MM.1S (cell line): ENCODE measurements around the gene P2RX2.

Experiments
- DNase-seq: peaks from one replicate; pipeline ENCODE4 v3.0.0-alpha.2; 2015
- H2AFZ ChIP-seq: fragments of 300-600 bp; sonication (generic); 2 replicates; pipeline ENCODE4 v1.6.0; 2016; ENCODE audit warnings: antibody characterized with exemption, low read length
- H3F3A ChIP-seq: fragments of 300-600 bp; sonication (generic); 2 replicates; pipeline ENCODE4 v1.6.1; 2016; ENCODE audit warnings: mild to moderate bottlenecking, antibody characterized with exemption, low read length, moderate library complexity, mixed read lengths; ENCODE audit not compliant: insufficient read depth
- H3K27ac ChIP-seq: fragments of 300-600 bp; sonication (generic); 2 replicates; pipeline ENCODE4 v1.5.1; 2016; ENCODE audit warnings: mild to moderate bottlenecking, low read length
- H3K27me3 ChIP-seq: fragments of 300-600 bp; sonication (generic); replicated peaks from 2 replicates; pipeline ENCODE4 v1.6.0; 2016; ENCODE audit warnings: low read length; ENCODE audit not compliant: insufficient read depth
- H3K36me3 ChIP-seq: fragments of 300-600 bp; sonication (generic); replicated peaks from 2 replicates; pipeline ENCODE4 v1.6.1; 2016; ENCODE audit warnings: mild to moderate bottlenecking, low read length, mixed read lengths; ENCODE audit not compliant: insufficient read depth
- H3K4me1 ChIP-seq: fragments of 300-600 bp; sonication (generic); 2 replicates; pipeline ENCODE4 v1.6.1; 2016; ENCODE audit warnings: low read length, mixed read lengths
- H3K4me2 ChIP-seq: fragments of 300-600 bp; sonication (generic); 2 replicates; pipeline ENCODE4 v1.6.0; 2016; ENCODE audit warnings: low read depth, low read length
- H3K4me3 ChIP-seq: fragments of 300-600 bp; sonication (generic); 2 replicates; pipeline ENCODE4 v1.5.1; 2016; ENCODE audit warnings: low read length, mixed read lengths
- H3K79me2 ChIP-seq: fragments of 300-600 bp; sonication (generic); 2 replicates; pipeline ENCODE4 v1.6.1; 2016; ENCODE audit warnings: mixed run types, low read length, mixed read lengths
- H3K9ac ChIP-seq: fragments of 300-600 bp; sonication (generic); 2 replicates; pipeline ENCODE4 v1.6.1; 2016; ENCODE audit warnings: low read length, mixed read lengths
- H3K9me2 ChIP-seq: fragments of 300-600 bp; sonication (generic); replicated peaks from 2 replicates; pipeline ENCODE4 v1.6.1; 2016; ENCODE audit warnings: mild to moderate bottlenecking, low read length, mixed read lengths; ENCODE audit not compliant: insufficient read depth
- H3K9me3 ChIP-seq: fragments of 300-600 bp; sonication (generic); replicated peaks from 2 replicates; pipeline ENCODE4 v1.6.1; 2016; ENCODE audit warnings: mild to moderate bottlenecking, low read length, mixed read lengths; ENCODE audit not compliant: insufficient read depth
- H4K20me1 ChIP-seq: fragments of 300-600 bp; sonication (generic); 2 replicates; pipeline ENCODE4 v1.6.1; 2016; ENCODE audit warnings: mild to moderate bottlenecking, low read length, moderate library complexity, mixed read lengths; ENCODE audit not compliant: insufficient read depth
- EZH2 ChIP-seq: fragments of 300-600 bp; sonication (generic); optimal IDR thresholded peaks from 2 replicates; pipeline ENCODE3; 2017; ENCODE audit warnings: low read depth, mild to moderate bottlenecking, antibody characterized with exemption, low read length, mixed read lengths
- EZH2phosphoT487 ChIP-seq: fragments of 300-600 bp; sonication (generic); IDR thresholded peaks from 2 replicates; pipeline ENCODE4 v1.6.1; 2018; ENCODE audit warnings: antibody characterized with exemption, low read length
- TF ChIP-seq, protein P1 (sequence below): fragments of 300-600 bp; sonication (generic); IDR thresholded peaks from 2 replicates; pipeline ENCODE4 v1.5.1; 2016; ENCODE audit warnings: antibody characterized with exemption, low read length, mixed read lengths

Gene P2RX2

DNA sequence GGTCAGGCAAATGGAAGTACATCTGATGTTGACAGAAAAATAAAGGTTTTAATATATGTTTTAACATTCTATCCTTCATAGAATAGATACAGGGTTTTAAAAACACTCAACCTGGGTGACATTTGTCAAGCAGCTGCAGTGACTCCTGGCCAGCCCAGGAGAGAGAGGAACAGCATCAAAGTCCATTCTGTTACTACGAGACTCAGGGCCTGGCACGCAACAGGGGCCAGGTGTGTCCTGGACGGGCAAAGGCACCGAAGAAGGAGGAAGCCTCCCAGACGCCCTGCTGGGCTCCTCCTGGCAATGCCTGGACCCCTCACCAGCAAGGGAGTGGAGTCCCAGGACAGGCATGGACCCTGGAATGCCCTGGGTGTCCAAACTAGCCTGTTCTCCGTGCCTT lies 30.3 kb upstream of the P2RX2 start:
- no peaks in the 10 kb centered on the region for H4K20me1 ChIP-seq
- TF ChIP-seq EZH2: no peak
- TF ChIP-seq, protein P1, sequence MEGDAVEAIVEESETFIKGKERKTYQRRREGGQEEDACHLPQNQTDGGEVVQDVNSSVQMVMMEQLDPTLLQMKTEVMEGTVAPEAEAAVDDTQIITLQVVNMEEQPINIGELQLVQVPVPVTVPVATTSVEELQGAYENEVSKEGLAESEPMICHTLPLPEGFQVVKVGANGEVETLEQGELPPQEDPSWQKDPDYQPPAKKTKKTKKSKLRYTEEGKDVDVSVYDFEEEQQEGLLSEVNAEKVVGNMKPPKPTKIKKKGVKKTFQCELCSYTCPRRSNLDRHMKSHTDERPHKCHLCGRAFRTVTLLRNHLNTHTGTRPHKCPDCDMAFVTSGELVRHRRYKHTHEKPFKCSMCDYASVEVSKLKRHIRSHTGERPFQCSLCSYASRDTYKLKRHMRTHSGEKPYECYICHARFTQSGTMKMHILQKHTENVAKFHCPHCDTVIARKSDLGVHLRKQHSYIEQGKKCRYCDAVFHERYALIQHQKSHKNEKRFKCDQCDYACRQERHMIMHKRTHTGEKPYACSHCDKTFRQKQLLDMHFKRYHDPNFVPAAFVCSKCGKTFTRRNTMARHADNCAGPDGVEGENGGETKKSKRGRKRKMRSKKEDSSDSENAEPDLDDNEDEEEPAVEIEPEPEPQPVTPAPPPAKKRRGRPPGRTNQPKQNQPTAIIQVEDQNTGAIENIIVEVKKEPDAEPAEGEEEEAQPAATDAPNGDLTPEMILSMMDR: no peak
- TF ChIP-seq EZH2phosphoT487: no peak
- no peak overlapping the region for H3K27ac ChIP-seq
- no peaks in the 10 kb centered on the region for H3F3A ChIP-seq
- no peak overlapping the region for H3K9ac ChIP-seq
- no peaks in the 10 kb centered on the region; the same call in 1 of the 2 replicates for H3K27me3 ChIP-seq
- DNase-seq: no peak
- H3K4me2 ChIP-seq: no peak overlapping the region
- no peak overlapping the region for H2AFZ ChIP-seq
- H3K79me2 ChIP-seq: no peaks in the 10 kb centered on the region
- H3K9me3 ChIP-seq: no peaks in the 10 kb centered on the region
- H3K4me3 ChIP-seq: no peak overlapping the region
- H3K36me3 ChIP-seq: no peaks in the 10 kb centered on the region
- H3K4me1 ChIP-seq: no peaks in the 10 kb centered on the region
- no peaks in the 10 kb centered on the region for H3K9me2 ChIP-seq

DNA sequence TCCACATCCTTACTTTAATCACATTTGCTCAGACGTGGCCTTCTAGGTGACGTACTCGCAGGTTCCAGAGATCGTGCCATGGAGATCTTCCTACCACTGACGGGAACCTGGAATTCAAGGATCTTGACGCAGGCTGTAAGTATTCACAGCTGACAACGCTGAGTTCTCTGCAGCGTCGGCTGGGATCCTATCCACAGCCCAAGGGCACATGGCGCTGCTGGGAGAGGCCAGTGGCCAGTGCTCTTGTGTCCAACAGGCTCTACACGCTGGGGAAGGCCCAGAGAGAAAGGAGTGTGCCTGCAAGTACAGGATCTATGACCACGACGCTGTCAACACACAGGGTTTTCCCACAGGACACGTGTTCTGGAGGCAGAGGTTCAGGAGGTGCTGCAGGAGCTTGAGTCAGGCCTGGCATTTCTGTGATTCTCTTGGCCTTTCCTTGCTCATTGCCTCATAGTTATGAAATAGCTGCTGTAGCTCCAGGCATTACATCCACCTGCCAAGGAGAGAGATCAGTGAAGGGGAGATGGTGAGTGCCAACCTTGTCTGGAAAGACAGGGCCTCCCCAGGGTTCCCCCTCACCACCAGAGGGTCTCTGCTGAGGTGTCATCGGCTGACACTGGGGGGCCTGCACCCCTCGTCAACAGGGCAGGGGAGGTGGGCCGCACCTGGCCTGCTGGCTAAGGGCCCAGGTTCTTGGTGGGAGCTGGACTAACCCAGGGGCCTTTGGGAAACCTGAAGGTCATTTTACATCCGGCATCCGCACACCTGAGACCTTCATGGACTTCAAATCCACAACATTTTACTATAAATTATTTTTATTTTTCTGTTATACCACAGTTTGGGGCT lies 29.5 kb upstream of the P2RX2 start:
- Histone ChIP-seq H3K27me3 (peaks cover 2% of the 10 kb centered on the region; the same call in 1 of the 2 replicates), H4K20me1 (no peaks in the 10 kb centered on the region), H3K27ac (no peak overlapping the region), H3K9me3 (no peaks in the 10 kb centered on the region), H3K36me3 (no peaks in the 10 kb centered on the region), H3K4me3 (no peak overlapping the region), H3K79me2 (no peaks in the 10 kb centered on the region), H3K9me2 (no peaks in the 10 kb centered on the region), H3F3A (no peaks in the 10 kb centered on the region), H3K9ac (no peak overlapping the region), H3K4me1 (no peaks in the 10 kb centered on the region), H3K4me2 (no peak overlapping the region), H2AFZ (no peak overlapping the region)
- TF ChIP-seq EZH2: no peak
- no peak for TF ChIP-seq EZH2phosphoT487
- TF ChIP-seq, protein P1: no peak
- DNase-seq: no peak

DNA sequence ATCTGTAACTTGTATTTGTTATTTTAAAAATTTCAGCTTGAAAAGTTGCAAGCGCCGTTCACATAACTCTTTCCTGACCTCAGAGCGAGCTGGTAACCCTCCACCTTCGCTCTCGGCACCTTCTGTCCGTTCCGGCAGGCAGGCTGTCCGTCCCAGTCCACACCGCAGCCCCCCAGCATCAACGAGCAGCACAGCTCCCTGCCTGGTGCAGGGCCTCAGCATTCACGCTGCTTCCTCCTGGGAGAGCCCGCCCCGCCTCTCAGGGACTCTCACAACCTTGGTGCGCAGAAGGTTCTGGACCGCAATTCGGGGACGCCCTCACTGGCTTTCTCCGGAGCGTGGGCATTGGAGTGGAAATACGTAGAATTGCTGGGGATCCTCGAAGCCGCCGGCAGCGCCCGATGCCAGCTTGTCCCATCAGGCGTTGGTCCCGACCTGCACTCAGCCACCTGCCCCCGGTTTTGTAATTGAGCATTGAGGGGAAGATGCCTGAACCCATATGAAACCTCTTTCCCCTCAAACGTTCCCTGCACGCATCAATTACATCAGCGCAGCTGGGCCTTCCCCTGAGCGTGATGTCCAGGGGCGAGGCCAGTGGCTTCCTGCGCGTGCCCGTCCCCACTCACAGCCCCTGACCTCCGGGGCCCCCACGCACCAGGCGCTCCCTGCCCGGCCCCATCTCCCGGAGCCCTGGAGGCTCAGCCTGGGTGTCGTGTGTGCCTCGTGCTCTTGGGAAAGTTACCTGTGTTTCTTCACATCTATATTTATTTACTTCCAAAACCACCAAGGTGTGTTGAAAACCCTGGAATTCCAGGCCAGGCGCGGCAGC lies 27.3 kb upstream of the P2RX2 start:
- no peaks in the 10 kb centered on the region for H3K9me2 ChIP-seq
- H3K4me2 ChIP-seq: no peak overlapping the region
- no peaks in the 10 kb centered on the region for H3K9me3 ChIP-seq
- TF ChIP-seq, protein P1: no peak
- no peak for TF ChIP-seq EZH2phosphoT487
- no peak for TF ChIP-seq EZH2
- no peaks in the 10 kb centered on the region for H3K36me3 ChIP-seq
- H3K4me1 ChIP-seq: no peaks in the 10 kb centered on the region
- H3K27ac ChIP-seq: no peak overlapping the region
- no peak overlapping the region for H2AFZ ChIP-seq
- H4K20me1 ChIP-seq: no peaks in the 10 kb centered on the region
- no peaks in the 10 kb centered on the region for H3F3A ChIP-seq
- H3K4me3 ChIP-seq: no peak overlapping the region
- peaks cover 4% of the 10 kb centered on the region for H3K27me3 ChIP-seq
- no peak overlapping the region for H3K9ac ChIP-seq
- no peaks in the 10 kb centered on the region for H3K79me2 ChIP-seq
- no peak for DNase-seq
